GM12865 (cell line): ENCODE data around the gene PAX2.

Experiments used
- DNase-seq: peaks from one replicate; pipeline ENCODE4 v3.0.0; 2010; ENCODE audit warnings: low read depth
- H3K4me3 ChIP-seq: 2 replicates; pipeline ENCODE4 v1.5.1; 2011; ENCODE audit warnings: mild to moderate bottlenecking, low read depth, low read length, control low read depth
- TF ChIP-seq, protein P1 (sequence below): IDR thresholded peaks from 2 replicates; pipeline ENCODE4 v1.5.1; 2011; ENCODE audit warnings: low read length, control low read depth, low read depth, inconsistent platforms; ENCODE audit not compliant: insufficient read depth; ENCODE audit errors: missing control alignments

PAX2 gene

GRCh38 chr10:100749309-100750217, 4.2 kb downstream of the PAX2 start:
- no peak for DNase-seq
- H3K4me3 ChIP-seq: no peak overlapping the region
- TF ChIP-seq, protein P1, sequence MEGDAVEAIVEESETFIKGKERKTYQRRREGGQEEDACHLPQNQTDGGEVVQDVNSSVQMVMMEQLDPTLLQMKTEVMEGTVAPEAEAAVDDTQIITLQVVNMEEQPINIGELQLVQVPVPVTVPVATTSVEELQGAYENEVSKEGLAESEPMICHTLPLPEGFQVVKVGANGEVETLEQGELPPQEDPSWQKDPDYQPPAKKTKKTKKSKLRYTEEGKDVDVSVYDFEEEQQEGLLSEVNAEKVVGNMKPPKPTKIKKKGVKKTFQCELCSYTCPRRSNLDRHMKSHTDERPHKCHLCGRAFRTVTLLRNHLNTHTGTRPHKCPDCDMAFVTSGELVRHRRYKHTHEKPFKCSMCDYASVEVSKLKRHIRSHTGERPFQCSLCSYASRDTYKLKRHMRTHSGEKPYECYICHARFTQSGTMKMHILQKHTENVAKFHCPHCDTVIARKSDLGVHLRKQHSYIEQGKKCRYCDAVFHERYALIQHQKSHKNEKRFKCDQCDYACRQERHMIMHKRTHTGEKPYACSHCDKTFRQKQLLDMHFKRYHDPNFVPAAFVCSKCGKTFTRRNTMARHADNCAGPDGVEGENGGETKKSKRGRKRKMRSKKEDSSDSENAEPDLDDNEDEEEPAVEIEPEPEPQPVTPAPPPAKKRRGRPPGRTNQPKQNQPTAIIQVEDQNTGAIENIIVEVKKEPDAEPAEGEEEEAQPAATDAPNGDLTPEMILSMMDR: no peak

- DNase-seq: no peak
- TF ChIP-seq, protein P1: no peak
- no peak overlapping the region for H3K4me3 ChIP-seq
Measured at GRCh38 chr10:100750291-100751210, 5.2 kb downstream of the PAX2 start.

DNA sequence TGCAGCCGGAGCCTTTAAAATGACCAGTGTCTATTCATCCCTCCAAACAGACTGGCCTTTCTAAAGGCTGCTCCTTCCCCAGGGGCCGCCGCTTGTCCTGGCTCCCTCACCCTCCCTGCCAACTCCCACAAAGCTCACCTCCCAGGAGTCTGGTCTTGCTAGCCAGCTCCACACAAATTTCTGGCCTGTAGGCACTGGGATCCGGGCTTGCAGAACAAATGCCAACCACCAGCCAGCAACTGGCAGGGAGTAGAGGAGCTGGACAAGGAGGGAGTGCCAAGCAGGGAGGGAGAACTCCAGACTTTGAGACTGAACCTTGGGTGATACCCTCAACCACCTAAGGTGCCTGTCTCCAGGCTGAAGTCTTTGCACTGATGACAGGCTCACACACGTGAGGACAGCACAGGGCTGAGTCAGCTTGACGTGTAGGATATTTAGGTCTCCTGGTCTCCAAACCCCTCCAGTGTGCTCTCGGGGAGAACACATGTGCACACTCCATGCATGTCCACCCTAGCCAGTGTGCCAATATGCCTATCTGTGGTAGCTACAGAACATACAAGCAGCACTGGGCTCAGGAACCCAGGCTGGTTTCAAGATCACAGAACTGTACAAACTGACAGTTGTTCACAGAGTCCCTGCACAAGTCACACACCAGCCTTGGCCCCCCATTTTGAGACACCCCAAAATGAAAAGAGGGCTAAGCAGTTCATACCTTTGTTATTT, 6.0 kb downstream of the PAX2 start:
- H3K4me3 ChIP-seq: no peak overlapping the region
- TF ChIP-seq, protein P1: no peak
- no peak for DNase-seq

DNA sequence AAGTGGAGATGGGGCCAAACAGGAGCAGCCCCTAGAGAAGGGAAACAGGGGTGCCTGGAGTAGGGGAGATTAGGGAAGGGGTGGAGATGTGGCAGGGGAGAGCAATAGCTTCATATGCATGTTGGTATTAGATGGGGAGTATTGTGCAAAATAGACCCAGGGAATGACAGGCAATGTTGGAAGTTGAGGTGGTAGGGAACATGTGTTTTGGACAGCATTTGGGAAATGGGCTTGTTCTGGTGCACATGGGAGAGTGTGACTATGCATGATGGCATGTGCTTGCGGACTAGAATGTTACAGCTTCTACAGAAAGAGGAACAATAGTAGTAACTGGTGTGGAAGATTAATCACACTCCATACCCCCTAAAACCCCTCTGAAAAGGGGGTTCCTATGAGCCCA, 10.4 kb downstream of the PAX2 start:
- TF ChIP-seq, protein P1: no peak
- no peak for DNase-seq

DNA sequence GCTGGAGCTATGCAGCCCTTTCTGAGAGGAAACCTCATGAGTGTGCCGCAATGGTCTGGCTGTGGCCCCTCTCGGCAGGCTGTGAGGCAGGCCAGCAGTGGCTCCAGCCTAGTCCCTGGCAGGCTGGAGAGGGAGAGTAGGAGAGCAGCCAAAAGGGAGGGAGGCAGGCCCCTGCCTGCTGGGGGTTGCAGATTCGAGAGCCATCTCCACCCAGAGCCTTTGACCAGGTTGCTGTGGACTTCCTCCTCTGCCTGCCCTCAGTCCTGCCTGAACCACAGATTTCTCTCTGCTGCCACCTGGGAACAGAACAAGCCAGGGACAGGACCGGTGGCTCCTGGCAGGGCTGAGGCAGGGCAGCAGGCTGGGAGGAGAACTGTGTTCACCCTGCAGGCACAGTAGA, 13.9 kb downstream of the PAX2 start:
- DNase-seq: no peak
- TF ChIP-seq, protein P1: no peak

More for the DNA sequence above, 10.4 kb downstream of the PAX2 start:
- no peak overlapping the region for H3K4me3 ChIP-seq

DNA sequence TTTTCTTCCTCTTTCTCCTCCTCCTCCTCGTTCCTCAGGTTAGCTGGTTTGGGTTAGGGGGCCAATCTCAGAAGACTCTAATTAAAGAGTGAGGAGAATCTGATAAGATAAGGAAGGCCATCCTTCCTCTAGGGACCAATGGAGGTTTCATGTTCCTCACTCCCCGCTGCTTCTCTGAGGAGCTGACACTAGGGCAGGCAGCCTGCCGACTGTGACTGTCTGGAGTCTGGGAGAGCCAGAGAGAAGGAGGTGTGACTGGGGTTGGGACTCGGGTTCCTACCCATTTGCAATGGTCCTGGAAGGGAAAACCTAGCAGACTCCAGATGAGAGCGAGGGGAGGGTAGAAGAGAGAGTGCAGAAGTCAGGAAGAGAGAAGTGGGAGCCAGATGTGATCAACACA, 15.3 kb downstream of the PAX2 start:
- no peak overlapping the region for H3K4me3 ChIP-seq
- TF ChIP-seq, protein P1: no peak

More for the DNA sequence above, 13.9 kb downstream of the PAX2 start:
- no peak overlapping the region for H3K4me3 ChIP-seq

More for the DNA sequence above, 15.3 kb downstream of the PAX2 start:
- DNase-seq: no peak
